Left kidney (tissue), 2 donors: Measurements from ENCODE around the gene RNH1. TPM values are rescaled to one million over a fixed set of nuclear protein-coding genes. Genes with fewer than 3 reads are reported as not detected.

Experiments
- DNase-seq: peaks from one replicate; pipeline ENCODE4 v3.0.0-alpha.2; 2013
- polyA plus RNA-seq: library from polyadenylated mRNA; unstranded; fragments of 120-200 nt; gene quantifications from one replicate; pipeline ENCODE4 v1.2.1, GENCODE V29; 2013; ENCODE audit not compliant: insufficient read length

Gene RNH1
- polyA plus RNA-seq, 1 donor = 71.2 TPM

- DNase-seq = no peak
Measured at GRCh38 chr11:459511-460220, 47.4 kb downstream of the RNH1 start.

GRCh38 chr11:457111-457760, 49.8 kb downstream of the RNH1 start:
- DNase-seq = no peak

- no peak for DNase-seq
Measured at GRCh38 chr11:456533-456932, 50.5 kb downstream of the RNH1 start.

DNA sequence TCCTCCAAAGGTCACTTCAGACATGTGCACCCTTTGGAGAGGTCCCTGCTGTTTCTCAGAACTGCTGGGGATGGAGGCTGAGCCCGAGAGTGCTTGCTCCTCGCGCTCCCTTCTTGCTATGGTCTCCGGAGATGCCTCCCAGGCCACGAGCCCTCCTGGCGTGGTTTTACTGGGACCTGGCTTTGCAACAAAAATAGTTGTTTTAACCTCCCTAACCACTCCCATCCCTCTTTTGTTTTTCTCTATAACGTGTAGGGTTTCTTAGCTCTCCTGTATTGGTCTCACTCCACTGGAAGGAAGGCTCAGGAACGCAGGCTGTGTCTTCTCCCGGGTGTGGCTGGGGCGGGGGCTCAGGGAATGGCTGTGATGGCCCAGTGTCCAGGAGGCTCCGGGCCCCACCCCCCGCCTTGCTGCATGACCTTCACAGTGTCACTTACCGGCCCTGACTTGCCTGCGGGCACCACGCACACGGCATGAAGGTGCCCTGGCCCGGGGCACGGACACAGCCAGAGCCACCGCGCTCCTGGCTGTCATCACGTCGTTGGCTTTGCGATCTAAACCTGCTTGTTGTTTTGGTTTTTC, 51.4 kb downstream of the RNH1 start:
- DNase-seq = no peak

DNA sequence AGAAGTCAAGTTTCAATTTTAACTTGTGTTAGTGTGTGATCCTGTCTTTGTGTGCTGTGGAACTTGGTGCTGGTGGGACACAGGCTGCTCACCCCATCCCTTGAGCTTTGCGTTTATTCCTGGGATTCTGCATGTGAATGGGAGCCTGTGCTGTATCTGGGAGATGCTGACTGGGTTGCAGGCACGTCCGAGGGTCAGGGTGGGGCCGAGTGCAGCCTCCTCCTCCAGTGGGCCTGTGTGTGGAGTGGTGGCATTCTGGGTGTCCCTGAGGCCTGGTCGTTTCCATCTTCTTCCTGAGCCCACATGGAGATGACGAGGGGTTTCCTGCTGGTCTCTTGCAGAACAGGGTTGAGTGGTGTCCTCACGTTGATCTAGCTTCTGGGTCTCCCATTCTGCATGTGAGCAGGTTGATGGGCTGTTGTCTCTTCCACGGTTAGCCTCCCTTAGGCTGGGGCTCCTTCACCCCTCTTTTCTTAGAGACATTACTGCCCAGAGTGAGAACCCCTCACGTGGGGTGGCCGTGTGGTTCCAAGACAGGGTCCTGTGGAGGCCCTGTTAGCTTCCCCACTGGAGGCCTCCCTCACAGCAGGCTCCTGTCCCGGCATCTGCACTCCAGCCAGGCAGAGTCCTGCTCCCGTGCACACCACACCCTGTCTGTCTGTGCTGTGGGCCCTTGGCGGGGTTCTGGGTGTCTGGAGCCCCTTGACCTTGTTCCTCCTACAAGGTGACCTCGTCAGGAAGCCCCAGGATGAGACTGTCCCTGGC, 52.1 kb downstream of the RNH1 start:
- DNase-seq = no peak

GRCh38 chr11:454043-454442, 53.0 kb downstream of the RNH1 start:
- DNase-seq = no peak

DNA sequence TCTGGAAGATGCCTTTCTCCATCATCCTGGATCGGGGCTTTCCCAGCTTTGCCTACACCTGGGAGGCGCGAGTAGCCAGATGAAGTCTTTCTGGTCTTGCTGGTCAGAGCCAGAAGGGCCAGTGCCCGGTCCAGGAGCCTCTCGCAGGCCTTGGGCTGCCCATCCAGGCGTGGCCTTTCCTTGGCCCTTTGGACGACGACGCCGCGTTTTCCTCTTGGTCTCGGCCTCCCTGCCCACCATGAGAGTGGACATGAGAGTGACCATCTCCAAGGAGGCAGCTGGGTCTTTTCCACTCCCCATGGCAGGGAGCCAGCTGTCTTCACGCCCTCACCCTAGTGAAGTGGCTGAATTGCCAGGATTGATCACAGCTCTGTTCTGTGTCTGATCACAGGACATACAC, 53.5 kb downstream of the RNH1 start:
- no peak for DNase-seq

- no peak for DNase-seq
Measured at GRCh38 chr11:452916-453527, 54.0 kb downstream of the RNH1 start.

- no peak for DNase-seq
Measured at GRCh38 chr11:452203-452744, 54.8 kb downstream of the RNH1 start.

GRCh38 chr11:451738-452137, 55.3 kb downstream of the RNH1 start:
- no peak for DNase-seq

DNA sequence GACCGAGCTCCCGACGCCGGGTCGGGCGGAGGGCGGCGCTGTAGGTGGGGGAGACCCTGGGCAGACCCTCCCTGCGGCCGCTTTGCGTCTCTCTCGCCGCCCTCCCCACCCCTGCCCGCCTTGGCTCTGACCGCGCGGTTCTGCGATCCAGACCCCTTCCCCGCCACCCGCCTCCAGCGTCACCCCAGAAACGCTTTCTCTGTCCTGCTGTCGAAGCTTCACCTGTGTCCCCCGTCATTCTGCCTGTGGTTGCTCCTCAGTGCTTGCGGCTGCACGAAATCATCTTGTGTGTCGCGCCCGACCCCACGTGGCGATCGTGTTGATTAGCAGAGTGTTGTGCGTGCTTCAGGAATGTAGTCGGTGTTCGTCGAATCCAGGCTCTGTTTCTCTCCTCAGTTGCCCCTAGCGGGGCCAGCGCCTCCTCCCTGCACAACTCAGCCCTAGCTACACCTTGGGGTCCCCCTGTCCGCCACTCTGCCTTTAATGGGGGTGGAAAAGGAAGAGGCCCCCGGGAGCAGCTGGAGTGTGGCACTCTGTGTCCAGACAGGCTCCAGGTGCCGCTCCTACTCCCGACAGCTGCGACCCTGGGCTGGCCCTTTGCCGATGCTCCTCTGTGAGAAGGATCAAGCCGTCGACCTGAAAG, 56.1 kb downstream of the RNH1 start:
- peak; percentile 63 for DNase-seq

DNA sequence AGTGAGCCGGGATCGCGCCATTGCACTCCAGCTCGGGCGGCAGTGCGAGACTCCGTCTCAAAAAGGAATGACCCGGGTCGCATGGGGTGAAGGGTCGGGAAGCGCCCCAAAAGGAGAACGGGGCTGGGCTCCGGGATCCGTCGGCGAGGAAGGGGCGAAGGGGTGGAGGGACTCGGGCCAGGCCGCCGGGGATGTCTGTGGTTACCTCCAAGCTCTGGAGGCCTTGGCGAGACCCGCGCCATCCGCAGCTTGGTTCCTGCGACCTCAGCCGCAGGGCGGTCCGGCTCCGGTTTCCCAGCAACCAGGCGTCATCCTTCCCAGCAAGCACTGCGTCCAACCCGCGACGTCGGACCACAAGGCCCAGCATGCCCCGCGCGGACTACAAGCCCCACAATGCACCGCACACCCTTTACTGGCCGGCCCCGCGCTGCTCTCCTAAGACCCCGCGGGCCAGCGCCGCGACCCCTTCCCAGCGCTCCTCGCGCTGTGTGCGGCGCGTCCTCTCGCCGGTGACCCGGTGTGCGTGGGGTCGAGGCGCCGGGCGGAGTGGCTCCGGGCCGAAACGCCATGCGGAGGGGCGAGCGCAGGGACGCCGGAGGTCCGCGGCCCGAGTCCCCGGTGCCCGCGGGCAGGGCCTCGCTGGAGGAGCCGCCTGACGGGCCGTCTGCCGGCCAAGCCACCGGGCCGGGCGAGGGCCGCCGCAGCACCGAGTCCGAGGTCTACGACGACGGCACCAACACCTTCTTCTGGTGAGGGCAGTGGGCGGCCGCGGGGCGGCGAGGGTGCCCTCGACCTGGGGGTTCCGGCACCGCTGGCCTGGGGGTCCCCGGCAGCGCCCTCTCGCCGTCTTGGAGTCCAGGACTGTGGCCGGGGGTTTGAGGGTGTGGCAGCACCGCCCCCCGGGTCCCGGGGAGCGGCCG, 56.9 kb downstream of the RNH1 start, which contains the start of gene PTDSS2:
TSS of gene PTDSS2 (plus strand) at position 391 of the 920 bp plus-strand sequence. CDS start at position 568, 177 bp downstream.
- DNase-seq = peak; percentile 94

DNA sequence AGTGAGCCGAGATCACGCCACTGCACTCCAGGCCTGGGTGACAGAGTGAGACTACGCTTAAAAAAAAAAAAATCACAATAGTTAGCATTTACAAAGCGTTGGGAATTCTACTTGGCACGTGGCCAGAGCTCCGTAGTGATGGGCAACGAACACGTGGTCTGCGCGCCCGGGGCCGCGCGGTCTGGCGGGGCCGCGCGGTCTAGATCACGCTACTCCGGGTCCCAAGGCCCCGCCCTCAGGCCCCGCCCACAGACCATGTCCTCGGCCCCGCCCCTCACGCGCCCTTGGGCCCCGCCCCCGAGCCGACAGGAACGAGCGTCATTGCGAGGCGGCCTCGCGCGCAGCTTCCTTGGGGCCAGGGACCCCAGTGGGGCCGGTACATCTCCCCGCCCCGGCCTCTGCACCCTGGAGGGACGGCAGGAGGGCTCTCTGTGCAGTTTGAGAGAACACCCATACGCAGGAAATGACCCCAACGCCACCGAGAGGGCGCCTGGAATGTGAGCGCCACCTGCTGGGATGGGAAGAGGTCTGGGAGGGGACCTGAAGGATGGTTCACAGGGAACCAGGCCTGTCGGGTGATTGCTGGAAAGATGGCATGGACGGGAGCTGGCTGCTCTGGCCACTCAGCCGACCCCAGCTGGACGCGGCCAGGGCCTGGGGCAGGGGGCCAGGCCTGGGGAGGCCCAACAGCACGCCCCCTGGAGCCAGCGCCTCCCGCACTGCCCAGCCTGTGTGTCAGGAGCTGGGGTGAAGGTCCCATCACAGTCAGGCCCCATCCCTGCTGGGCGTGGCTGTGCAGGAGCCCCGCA, 58.9 kb downstream of the RNH1 start:
- DNase-seq = peak; percentile 92

- no peak for DNase-seq
Measured at GRCh38 chr11:446891-447290, 60.2 kb downstream of the RNH1 start.

DNA sequence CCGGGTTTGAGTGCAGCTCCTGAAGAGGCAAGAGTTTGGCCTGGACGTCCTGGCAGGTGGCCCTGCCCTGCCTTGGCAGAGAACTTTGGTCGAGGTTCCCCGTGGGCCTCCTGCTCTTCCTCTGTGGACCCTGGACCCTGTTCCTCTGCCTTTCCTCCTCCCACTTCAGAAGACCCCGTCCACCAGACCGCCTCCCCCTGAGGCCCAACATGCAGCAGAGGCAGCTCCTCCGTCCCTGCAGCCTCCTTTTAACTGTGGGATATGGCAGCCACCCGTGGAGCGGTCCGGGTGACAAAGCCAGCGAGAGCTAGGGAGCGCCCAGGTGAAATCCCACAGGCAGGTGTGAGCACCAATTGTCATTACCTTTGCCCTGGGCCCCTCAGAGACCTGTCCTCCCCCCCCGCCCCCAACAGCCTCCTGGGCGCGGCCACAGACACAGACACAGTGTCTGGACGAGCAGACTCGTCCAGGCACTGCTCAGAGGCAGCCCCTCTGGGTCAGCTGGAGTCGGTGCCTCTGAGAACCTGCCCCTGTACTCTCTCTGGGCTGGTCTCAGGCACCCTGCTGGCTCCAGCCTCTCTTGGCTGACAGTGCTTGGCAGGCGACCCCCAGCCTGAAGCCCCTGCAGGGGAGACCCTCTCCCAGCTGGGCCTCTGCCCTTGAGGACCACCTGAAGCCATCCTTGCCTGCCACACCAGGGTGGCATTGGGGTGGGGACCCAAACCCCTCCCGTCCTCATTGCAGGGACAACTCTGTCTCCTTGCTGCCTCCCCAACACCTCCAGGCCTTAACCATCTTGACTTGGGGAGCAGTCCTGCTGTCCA, 61.1 kb downstream of the RNH1 start:
- DNase-seq = no peak
